Measurements from ENCODE around the gene ZNF333.
A peak's percentile ranks its signal among the peaks of the same experiment; 100 is the strongest.

Gene ZNF333

DNA sequence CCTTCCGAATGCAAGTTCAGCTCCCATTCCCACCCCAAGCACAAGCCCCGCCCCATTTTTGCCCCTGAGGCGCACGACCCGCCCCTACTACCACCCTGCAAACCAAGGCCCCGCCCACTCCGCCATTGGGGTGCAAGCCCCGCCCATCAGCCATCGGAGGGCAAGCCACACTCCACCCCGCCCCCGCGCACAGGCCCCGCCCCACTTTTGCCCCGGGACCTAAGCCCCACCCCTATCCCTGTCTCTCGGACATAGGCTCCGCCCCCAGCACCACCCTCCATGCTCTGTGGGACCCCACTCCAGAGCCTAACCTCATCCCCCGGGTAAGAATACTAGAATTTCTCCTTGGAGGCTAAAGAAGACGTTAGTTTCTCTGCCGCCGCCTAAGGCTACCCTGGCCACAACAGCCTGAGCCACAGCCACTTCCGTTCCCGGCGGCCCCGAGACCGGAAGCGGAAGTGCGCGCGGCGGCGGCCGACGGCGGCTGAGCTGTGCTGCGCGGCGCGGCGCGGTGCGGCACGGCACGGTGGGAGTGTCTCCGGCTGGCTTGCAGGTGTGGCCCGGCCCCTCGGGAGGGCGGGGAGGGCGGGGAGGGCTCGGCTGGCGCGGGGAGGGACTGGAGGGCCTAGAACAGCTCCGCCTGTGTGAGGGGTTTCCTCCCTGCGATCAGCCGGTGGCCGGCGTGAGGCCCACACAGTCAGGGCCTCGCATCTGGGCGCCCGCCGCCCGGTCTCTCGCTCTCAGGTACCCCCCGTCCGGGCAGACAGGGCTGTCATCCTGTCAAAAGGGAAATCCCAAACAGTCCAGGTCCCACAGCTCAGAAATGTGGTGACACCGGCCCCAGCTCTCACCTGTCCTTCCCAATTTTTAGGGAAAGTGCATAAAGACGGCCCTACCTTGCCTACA, at the start of gene ZNF333:
Gene ZNF333 (plus strand): TSS at position 451 of the 906 bp plus-strand sequence. CDS start 3,444 bp downstream, outside the sequence.
- DNase-seq (ENCODE audit: low read depth), result peak; percentile 30
- H3K4me3 ChIP-seq (ENCODE audit: low read length), result peak within 1 kb of the TSS; percentile 93
- TF ChIP-seq, protein P1, sequence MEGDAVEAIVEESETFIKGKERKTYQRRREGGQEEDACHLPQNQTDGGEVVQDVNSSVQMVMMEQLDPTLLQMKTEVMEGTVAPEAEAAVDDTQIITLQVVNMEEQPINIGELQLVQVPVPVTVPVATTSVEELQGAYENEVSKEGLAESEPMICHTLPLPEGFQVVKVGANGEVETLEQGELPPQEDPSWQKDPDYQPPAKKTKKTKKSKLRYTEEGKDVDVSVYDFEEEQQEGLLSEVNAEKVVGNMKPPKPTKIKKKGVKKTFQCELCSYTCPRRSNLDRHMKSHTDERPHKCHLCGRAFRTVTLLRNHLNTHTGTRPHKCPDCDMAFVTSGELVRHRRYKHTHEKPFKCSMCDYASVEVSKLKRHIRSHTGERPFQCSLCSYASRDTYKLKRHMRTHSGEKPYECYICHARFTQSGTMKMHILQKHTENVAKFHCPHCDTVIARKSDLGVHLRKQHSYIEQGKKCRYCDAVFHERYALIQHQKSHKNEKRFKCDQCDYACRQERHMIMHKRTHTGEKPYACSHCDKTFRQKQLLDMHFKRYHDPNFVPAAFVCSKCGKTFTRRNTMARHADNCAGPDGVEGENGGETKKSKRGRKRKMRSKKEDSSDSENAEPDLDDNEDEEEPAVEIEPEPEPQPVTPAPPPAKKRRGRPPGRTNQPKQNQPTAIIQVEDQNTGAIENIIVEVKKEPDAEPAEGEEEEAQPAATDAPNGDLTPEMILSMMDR (conservative IDR thresholded peaks at IDR 0.05; ENCODE audit: low read depth, low read length), result no peak

DNA sequence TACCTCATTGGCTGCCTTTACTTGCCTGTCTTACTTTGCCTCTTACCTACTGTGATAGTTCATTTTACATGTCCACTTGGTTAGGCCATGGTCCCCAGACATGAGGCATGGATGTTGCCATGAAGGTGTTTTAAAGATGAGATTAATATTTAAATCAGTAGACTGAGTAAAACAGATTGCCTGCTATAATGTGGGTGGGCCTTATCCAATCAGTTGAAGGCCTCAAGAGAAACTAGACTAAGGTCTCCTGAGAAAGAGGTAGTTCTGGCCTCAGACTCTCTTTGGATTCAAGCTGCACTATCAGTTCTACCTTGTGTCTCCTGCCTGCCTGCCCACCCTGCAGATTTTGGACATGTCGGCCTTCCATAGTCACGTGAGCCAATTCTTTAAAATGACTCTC, 41.3 kb upstream of the ZNF333 start:
- no peak for DNase-seq (ENCODE audit: low read depth)
- TF ChIP-seq, protein P1 (conservative IDR thresholded peaks at IDR 0.05; ENCODE audit: low read depth, low read length), result no peak
- H3K4me3 ChIP-seq (ENCODE audit: low read length), result no peak overlapping the region

DNA sequence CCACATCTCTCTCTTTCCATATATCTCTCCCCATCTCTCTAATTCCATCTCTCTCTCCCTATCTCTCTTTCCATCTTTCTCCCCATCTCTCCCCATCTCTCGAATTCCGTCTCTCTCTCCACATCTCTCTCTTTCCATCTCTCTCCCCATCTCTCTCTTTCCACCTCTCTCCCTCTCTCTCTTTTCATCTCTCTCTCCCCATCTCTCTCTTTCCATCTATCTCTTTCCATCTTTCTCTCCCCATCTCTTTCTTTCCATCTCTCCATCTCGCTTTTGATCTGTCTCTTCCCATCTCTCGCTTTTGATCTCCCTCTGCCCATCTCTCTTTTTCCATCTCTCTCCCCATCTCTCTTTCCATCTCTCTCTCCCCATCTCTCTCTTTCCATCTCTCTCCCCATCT, 40.8 kb upstream of the ZNF333 start:
- H3K4me3 ChIP-seq (ENCODE audit: low read length), result no peak overlapping the region
- TF ChIP-seq, protein P1 (conservative IDR thresholded peaks at IDR 0.05; ENCODE audit: low read depth, low read length), result no peak
- no peak for DNase-seq (ENCODE audit: low read depth)

DNA sequence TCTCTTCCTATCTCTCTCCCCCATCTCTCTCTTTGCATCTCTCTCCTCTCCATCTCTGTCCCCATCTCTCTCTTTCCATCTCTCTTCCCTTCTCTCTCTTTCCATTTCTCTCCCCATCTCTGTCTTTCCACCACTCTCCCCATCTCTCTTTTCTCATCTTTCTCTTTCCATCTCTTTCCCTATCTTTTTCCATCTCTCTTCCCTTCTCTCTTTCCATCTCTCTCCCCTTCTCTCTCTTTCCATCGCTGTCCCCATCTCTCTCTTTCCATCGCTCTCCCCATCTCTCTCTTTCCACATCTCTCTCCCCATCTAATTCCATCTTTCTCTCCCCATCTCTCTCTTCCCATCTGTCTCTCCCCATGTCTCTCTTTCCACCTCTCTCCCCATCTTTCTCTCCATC, 39.7 kb upstream of the ZNF333 start:
- no peak overlapping the region for H3K4me3 ChIP-seq (ENCODE audit: low read length)
- TF ChIP-seq, protein P1 (conservative IDR thresholded peaks at IDR 0.05; ENCODE audit: low read depth, low read length), result no peak
- no peak for DNase-seq (ENCODE audit: low read depth)

DNA sequence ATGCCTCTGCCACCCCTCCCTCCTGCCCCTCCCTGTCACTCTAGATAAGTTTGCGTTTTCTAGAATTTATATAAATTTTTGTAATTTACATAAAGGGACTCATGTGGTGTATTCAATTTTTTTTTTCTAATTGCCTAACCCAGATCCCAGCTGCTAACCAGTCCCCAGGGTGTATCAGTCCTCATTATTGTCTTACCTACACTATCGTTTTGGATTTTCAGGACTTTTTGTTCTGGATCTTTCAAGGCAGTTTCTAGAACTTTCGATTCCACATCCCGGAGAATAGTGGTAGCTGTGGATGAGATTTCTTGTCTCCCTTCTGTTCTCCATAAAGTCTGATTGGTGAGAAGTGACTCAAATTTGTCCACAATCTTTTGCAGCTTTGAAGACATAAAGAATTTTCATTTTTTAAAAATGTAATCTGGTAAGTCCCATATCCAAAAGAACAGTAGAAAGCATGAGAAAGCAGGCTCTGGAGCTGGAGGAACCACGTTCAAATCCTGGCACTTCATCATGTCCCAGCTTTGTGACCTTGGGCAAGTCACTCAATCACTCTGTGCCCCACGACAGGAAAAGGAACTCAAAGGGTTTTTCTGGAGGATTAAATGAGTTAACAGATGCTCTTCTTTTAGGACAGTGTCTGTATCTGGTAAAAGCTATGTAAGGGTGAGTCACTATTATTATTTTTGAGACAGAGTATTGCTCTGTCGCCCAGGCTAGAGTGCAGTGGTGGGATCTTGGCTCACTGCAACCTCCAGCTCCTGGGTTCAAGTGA, 34.9 kb upstream of the ZNF333 start:
- TF ChIP-seq, protein P1 (conservative IDR thresholded peaks at IDR 0.05; ENCODE audit: low read depth, low read length), result no peak
- H3K4me3 ChIP-seq (ENCODE audit: low read length), result no peak overlapping the region
- no peak for DNase-seq (ENCODE audit: low read depth)

DNA sequence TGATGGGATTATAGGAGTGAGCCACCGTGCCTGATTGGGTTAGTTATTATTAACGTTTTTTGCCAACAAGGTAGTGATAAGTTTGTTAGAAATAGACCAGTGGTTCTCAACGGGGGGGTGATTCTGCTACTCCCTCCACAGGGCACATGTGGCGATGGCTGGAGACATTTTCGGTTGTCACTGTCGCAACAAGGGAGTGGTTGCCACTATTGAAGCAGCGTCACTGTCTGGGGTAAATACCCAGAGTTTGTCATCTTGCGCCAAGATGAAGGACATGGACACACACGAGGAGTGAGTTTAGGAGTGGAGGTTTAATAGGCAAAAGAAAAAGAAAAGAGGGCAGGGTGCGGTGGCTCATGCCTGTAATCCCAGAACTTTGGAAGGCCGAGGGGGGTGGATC, 34.1 kb upstream of the ZNF333 start:
- TF ChIP-seq, protein P1 (conservative IDR thresholded peaks at IDR 0.05; ENCODE audit: low read depth, low read length), result no peak
- DNase-seq (ENCODE audit: low read depth), result no peak
- H3K4me3 ChIP-seq (ENCODE audit: low read length), result no peak overlapping the region

Measured in retinal pigment epithelial cell (primary cell).